ENCODE data around the gene ADAM19.

ADAM19 gene

GRCh38 chr5:157540124-157540523 is 35.5 kb downstream of the ADAM19 start:
- H3K4me3 ChIP-seq (ENCODE audit: low read depth in 1 of 2, low read length in 2 of 2) = no peak overlapping the region
- TF ChIP-seq CTCF (IDR thresholded peaks at IDR 0.05; ENCODE audit: borderline replicate concordance, extremely low read depth, low read length, poor library complexity, severe bottlenecking) = no peak
- no peak for TF ChIP-seq EZH2 (IDR thresholded peaks at IDR 0.05; ENCODE audit: borderline replicate concordance, low read depth, low read length, severe bottlenecking)
- no peak overlapping the region for H2AFZ ChIP-seq (ENCODE audit: low read depth, low read length)
- no peaks in the 10 kb centered on the region for H3K27me3 ChIP-seq (ENCODE audit: insufficient read depth, low read length, poor library complexity)
- H3K27ac ChIP-seq (ENCODE audit: low read length) = no peak overlapping the region
- H3K4me2 ChIP-seq (ENCODE audit: insufficient read depth, low read length) = no peak overlapping the region
- H3K79me2 ChIP-seq (ENCODE audit: insufficient read depth, low read length) = no peaks in the 10 kb centered on the region
- DNase-seq (no peak), ATAC-seq (ENCODE audit: insufficient read depth, low read depth) (no peak)
- peaks cover 7% of the 10 kb centered on the region; the same call in 1 of the 2 replicates for H3K36me3 ChIP-seq (ENCODE audit: insufficient read depth, low read length)
- H3K9me3 ChIP-seq (ENCODE audit: insufficient read depth, low read length, severe bottlenecking) = no peaks in the 10 kb centered on the region
- H3K4me1 ChIP-seq (ENCODE audit: insufficient read depth, low read length) = peaks cover 23% of the 10 kb centered on the region
- no peak overlapping the region for H3K9ac ChIP-seq (ENCODE audit: low read depth, low read length)
- H4K20me1 ChIP-seq (ENCODE audit: insufficient read depth, low read length) = no peaks in the 10 kb centered on the region

- Histone ChIP-seq H3K4me2 (ENCODE audit: insufficient read depth, low read length) (no peak overlapping the region), H3K9ac (ENCODE audit: low read depth, low read length) (no peak overlapping the region), H2AFZ (ENCODE audit: low read depth, low read length) (no peak overlapping the region), H3K4me1 (ENCODE audit: insufficient read depth, low read length) (peaks cover 18% of the 10 kb centered on the region), H3K9me3 (ENCODE audit: insufficient read depth, low read length, severe bottlenecking) (no peaks in the 10 kb centered on the region), H3K27ac (ENCODE audit: low read length) (no peak overlapping the region), H3K4me3 (ENCODE audit: low read depth in 1 of 2, low read length in 2 of 2) (no peak overlapping the region), H3K36me3 (ENCODE audit: insufficient read depth, low read length) (peaks cover 7% of the 10 kb centered on the region; the same call in 1 of the 2 replicates), H3K79me2 (ENCODE audit: insufficient read depth, low read length) (no peaks in the 10 kb centered on the region), H3K27me3 (ENCODE audit: insufficient read depth, low read length, poor library complexity) (no peaks in the 10 kb centered on the region), H4K20me1 (ENCODE audit: insufficient read depth, low read length) (no peaks in the 10 kb centered on the region)
- no peak for DNase-seq
- TF ChIP-seq CTCF (IDR thresholded peaks at IDR 0.05; ENCODE audit: borderline replicate concordance, extremely low read depth, low read length, poor library complexity, severe bottlenecking) (no peak), EZH2 (IDR thresholded peaks at IDR 0.05; ENCODE audit: borderline replicate concordance, low read depth, low read length, severe bottlenecking) (no peak)
- ATAC-seq (ENCODE audit: insufficient read depth, low read depth) = no peak
Observed at GRCh38 chr5:157539503-157540022, 36.0 kb downstream of the ADAM19 start.

GRCh38 chr5:157538311-157538710 is 37.3 kb downstream of the ADAM19 start:
- no peaks in the 10 kb centered on the region for H3K9me3 ChIP-seq (ENCODE audit: insufficient read depth, low read length, severe bottlenecking)
- ATAC-seq (ENCODE audit: insufficient read depth, low read depth) (no peak), DNase-seq (no peak)
- H3K36me3 ChIP-seq (ENCODE audit: insufficient read depth, low read length) = peaks cover 7% of the 10 kb centered on the region; the same call in 1 of the 2 replicates
- H3K9ac ChIP-seq (ENCODE audit: low read depth, low read length) = no peak overlapping the region
- no peak overlapping the region for H2AFZ ChIP-seq (ENCODE audit: low read depth, low read length)
- TF ChIP-seq EZH2 (IDR thresholded peaks at IDR 0.05; ENCODE audit: borderline replicate concordance, low read depth, low read length, severe bottlenecking) = no peak
- TF ChIP-seq CTCF (IDR thresholded peaks at IDR 0.05; ENCODE audit: borderline replicate concordance, extremely low read depth, low read length, poor library complexity, severe bottlenecking) = no peak
- H3K79me2 ChIP-seq (ENCODE audit: insufficient read depth, low read length) = no peaks in the 10 kb centered on the region
- H3K27ac ChIP-seq (ENCODE audit: low read length) = no peak overlapping the region
- no peaks in the 10 kb centered on the region for H3K27me3 ChIP-seq (ENCODE audit: insufficient read depth, low read length, poor library complexity)
- no peak overlapping the region for H3K4me3 ChIP-seq (ENCODE audit: low read depth in 1 of 2, low read length in 2 of 2)
- no peak overlapping the region for H3K4me2 ChIP-seq (ENCODE audit: insufficient read depth, low read length)
- H3K4me1 ChIP-seq (ENCODE audit: insufficient read depth, low read length) = peaks cover 12% of the 10 kb centered on the region
- H4K20me1 ChIP-seq (ENCODE audit: insufficient read depth, low read length) = no peaks in the 10 kb centered on the region

Measured in DND-41 (cell line).